ENCODE measurements around the gene STK17B.

The STK17B gene

DNA sequence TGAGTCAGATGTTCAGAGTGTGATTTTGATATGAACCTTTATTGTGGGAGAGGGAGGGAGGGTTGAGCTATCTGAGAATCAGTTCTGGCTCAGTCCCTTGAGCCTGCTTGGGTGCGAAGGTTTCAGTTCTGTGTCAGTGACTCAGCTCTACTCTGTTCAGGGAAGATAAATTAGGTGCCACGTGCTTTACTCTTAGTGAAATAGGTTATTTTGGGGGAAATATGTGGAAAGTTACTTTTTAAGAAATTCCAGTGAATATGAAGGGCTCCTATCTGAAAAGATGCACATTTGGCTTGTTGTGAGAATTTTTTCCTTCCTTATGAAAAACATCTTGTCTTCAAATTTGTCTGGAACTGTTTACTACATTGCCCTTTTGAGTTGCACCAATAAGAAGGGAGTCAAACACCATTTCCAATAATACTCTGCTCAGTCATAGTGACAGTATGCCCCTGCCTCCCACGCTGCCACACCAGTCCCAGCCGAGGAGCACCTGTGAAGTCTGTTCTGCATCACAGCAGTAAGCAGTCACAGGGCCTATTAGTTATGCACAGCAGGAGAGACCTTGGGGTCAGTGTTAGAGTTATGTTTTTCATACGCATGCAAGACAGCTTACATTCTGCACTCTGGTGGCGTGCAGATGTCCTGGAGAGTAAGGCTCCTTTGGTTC is 69.9 kb downstream of the STK17B start:
- H3K27ac ChIP-seq (replicated peaks; ENCODE audit: low read length) = no peak overlapping the region
- H2BK15ac ChIP-seq (ENCODE audit: low read length) = no peak overlapping the region
- H3K4me1 ChIP-seq (ENCODE audit: control insufficient read depth in 2 of 2, insufficient read depth in 1 of 2, low read depth in 1 of 2, low read length in 2 of 2) = peaks cover 3 to 6% of the 10 kb centered on the region in 2 donors
- H3K9ac ChIP-seq (ENCODE audit: low read depth, low read length, poor library complexity) = no peak overlapping the region
- no peaks in the 10 kb centered on the region for H3K27me3 ChIP-seq (ENCODE audit: control insufficient read depth in 3 of 3, insufficient read depth in 3 of 3, low read depth in 1 of 3, low read length in 3 of 3)
- H4K8ac ChIP-seq (ENCODE audit: low read depth, low read length) = no peak overlapping the region
- no peak overlapping the region for H3K23ac ChIP-seq (ENCODE audit: low read depth, low read length, poor library complexity)
- H3K14ac ChIP-seq (ENCODE audit: low read length) = no peak overlapping the region
- peak overlapping the region; percentile 50 for H2AFZ ChIP-seq (ENCODE audit: low read length)
- no peaks in the 10 kb centered on the region for H3K9me3 ChIP-seq (replicated peaks in 1 of 2; ENCODE audit: control insufficient read depth in 2 of 2, insufficient read depth in 1 of 2, low read depth in 1 of 2, low read length in 2 of 2)
- no peak overlapping the region for H2AK5ac ChIP-seq (ENCODE audit: low read depth, low read length)
- H3K18ac ChIP-seq (ENCODE audit: low read length) = no peak overlapping the region
- no peak overlapping the region for H3K4me3 ChIP-seq (ENCODE audit: low read length in 2 of 2)
- no peaks in the 10 kb centered on the region for H3K36me3 ChIP-seq (replicated peaks in 1 of 2; ENCODE audit: control insufficient read depth in 2 of 2, insufficient read depth in 2 of 2, low read length in 2 of 2)
- H3K4ac ChIP-seq (ENCODE audit: low read length) = no peak overlapping the region
- H2BK120ac ChIP-seq (ENCODE audit: low read depth, low read length) = no peak overlapping the region
- no peak for DNase-seq (ENCODE audit: low spot score)
- WGBS, 2 donors (ENCODE audit: extremely low coverage in 2 of 2, insufficient read length in 2 of 2, insufficient replicate concordance in 1 of 2) = no CpG with 5 or more reads among the region's 6 CpGs
- H2BK12ac ChIP-seq (ENCODE audit: low read length) = no peak overlapping the region
- no peak overlapping the region for H3K4me2 ChIP-seq (ENCODE audit: insufficient read depth, low read length, poor library complexity, severe bottlenecking)
- no peak overlapping the region for H4K91ac ChIP-seq (ENCODE audit: low read depth, low read length, poor library complexity)
- no peaks in the 10 kb centered on the region for H3K79me1 ChIP-seq (ENCODE audit: low read depth, low read length)
- no peak overlapping the region for H2BK5ac ChIP-seq (ENCODE audit: low read length)

- Histone ChIP-seq H2AFZ (ENCODE audit: low read length) (no peak overlapping the region), H3K27ac (replicated peaks; ENCODE audit: low read length) (no peak overlapping the region), H2BK15ac (ENCODE audit: low read length) (no peak overlapping the region), H3K27me3 (ENCODE audit: control insufficient read depth in 3 of 3, insufficient read depth in 3 of 3, low read depth in 1 of 3, low read length in 3 of 3) (no peaks in the 10 kb centered on the region), H3K36me3 (replicated peaks in 1 of 2; ENCODE audit: control insufficient read depth in 2 of 2, insufficient read depth in 2 of 2, low read length in 2 of 2) (no peaks in the 10 kb centered on the region), H3K4ac (ENCODE audit: low read length) (no peak overlapping the region), H3K9ac (ENCODE audit: low read depth, low read length, poor library complexity) (no peak overlapping the region), H3K4me1 (ENCODE audit: control insufficient read depth in 2 of 2, insufficient read depth in 1 of 2, low read depth in 1 of 2, low read length in 2 of 2) (peaks cover 3 to 6% of the 10 kb centered on the region in 2 donors), H3K9me3 (replicated peaks in 1 of 2; ENCODE audit: control insufficient read depth in 2 of 2, insufficient read depth in 1 of 2, low read depth in 1 of 2, low read length in 2 of 2) (no peaks in the 10 kb centered on the region), H3K14ac (ENCODE audit: low read length) (no peak overlapping the region), H4K8ac (ENCODE audit: low read depth, low read length) (no peak overlapping the region), H2BK120ac (ENCODE audit: low read depth, low read length) (no peak overlapping the region), H2BK5ac (ENCODE audit: low read length) (no peak overlapping the region), H2BK12ac (ENCODE audit: low read length) (no peak overlapping the region), H3K4me3 (ENCODE audit: low read length in 2 of 2) (no peak overlapping the region), H3K4me2 (ENCODE audit: insufficient read depth, low read length, poor library complexity, severe bottlenecking) (no peak overlapping the region), H2AK5ac (ENCODE audit: low read depth, low read length) (no peak overlapping the region), H3K23ac (ENCODE audit: low read depth, low read length, poor library complexity) (no peak overlapping the region), H3K79me1 (ENCODE audit: low read depth, low read length) (no peaks in the 10 kb centered on the region), H4K91ac (ENCODE audit: low read depth, low read length, poor library complexity) (no peak overlapping the region), H3K18ac (ENCODE audit: low read length) (no peak overlapping the region)
- WGBS, 2 donors (ENCODE audit: extremely low coverage in 2 of 2, insufficient read length in 2 of 2, insufficient replicate concordance in 1 of 2) = no CpG with 5 or more reads among the region's 3 CpGs
- DNase-seq (ENCODE audit: low spot score) = no peak
Measured at GRCh38 chr2:196099916-196100315, 71.5 kb downstream of the STK17B start.

- no peak overlapping the region for H2BK5ac ChIP-seq (ENCODE audit: low read length)
- H2AFZ ChIP-seq (ENCODE audit: low read length) = no peak overlapping the region
- no peak overlapping the region for H3K4me3 ChIP-seq (ENCODE audit: low read length in 2 of 2)
- no peaks in the 10 kb centered on the region for H3K9me3 ChIP-seq (replicated peaks in 1 of 2; ENCODE audit: control insufficient read depth in 2 of 2, insufficient read depth in 1 of 2, low read depth in 1 of 2, low read length in 2 of 2)
- WGBS, 2 donors (ENCODE audit: extremely low coverage in 2 of 2, insufficient read length in 2 of 2, insufficient replicate concordance in 1 of 2) = no CpG with 5 or more reads among the region's 6 CpGs
- DNase-seq (ENCODE audit: low spot score) = no peak
- H2BK15ac ChIP-seq (ENCODE audit: low read length) = no peak overlapping the region
- H2AK5ac ChIP-seq (ENCODE audit: low read depth, low read length) = no peak overlapping the region
- H3K27me3 ChIP-seq (ENCODE audit: control insufficient read depth in 3 of 3, insufficient read depth in 3 of 3, low read depth in 1 of 3, low read length in 3 of 3) = no peaks in the 10 kb centered on the region
- no peaks in the 10 kb centered on the region for H3K36me3 ChIP-seq (replicated peaks in 1 of 2; ENCODE audit: control insufficient read depth in 2 of 2, insufficient read depth in 2 of 2, low read length in 2 of 2)
- no peak overlapping the region for H3K27ac ChIP-seq (replicated peaks; ENCODE audit: low read length)
- no peak overlapping the region for H3K4me2 ChIP-seq (ENCODE audit: insufficient read depth, low read length, poor library complexity, severe bottlenecking)
- H3K18ac ChIP-seq (ENCODE audit: low read length) = no peak overlapping the region
- no peak overlapping the region for H3K14ac ChIP-seq (ENCODE audit: low read length)
- H3K4ac ChIP-seq (ENCODE audit: low read length) = no peak overlapping the region
- no peaks in the 10 kb centered on the region for H3K79me1 ChIP-seq (ENCODE audit: low read depth, low read length)
- H4K91ac ChIP-seq (ENCODE audit: low read depth, low read length, poor library complexity) = no peak overlapping the region
- H4K8ac ChIP-seq (ENCODE audit: low read depth, low read length) = no peak overlapping the region
- no peak overlapping the region for H3K23ac ChIP-seq (ENCODE audit: low read depth, low read length, poor library complexity)
- peaks cover 3 to 6% of the 10 kb centered on the region in 2 donors for H3K4me1 ChIP-seq (ENCODE audit: control insufficient read depth in 2 of 2, insufficient read depth in 1 of 2, low read depth in 1 of 2, low read length in 2 of 2)
- H2BK120ac ChIP-seq (ENCODE audit: low read depth, low read length) = no peak overlapping the region
- no peak overlapping the region for H2BK12ac ChIP-seq (ENCODE audit: low read length)
- no peak overlapping the region for H3K9ac ChIP-seq (ENCODE audit: low read depth, low read length, poor library complexity)
Measured at GRCh38 chr2:196097864-196098660, 73.3 kb downstream of the STK17B start.

GRCh38 chr2:196096982-196097745 is 74.2 kb downstream of the STK17B start:
- H3K9me3 ChIP-seq (replicated peaks in 1 of 2; ENCODE audit: control insufficient read depth in 2 of 2, insufficient read depth in 1 of 2, low read depth in 1 of 2, low read length in 2 of 2) = no peaks in the 10 kb centered on the region
- no peak overlapping the region for H3K18ac ChIP-seq (ENCODE audit: low read length)
- H2AK5ac ChIP-seq (ENCODE audit: low read depth, low read length) = no peak overlapping the region
- no peak overlapping the region for H3K9ac ChIP-seq (ENCODE audit: low read depth, low read length, poor library complexity)
- H3K23ac ChIP-seq (ENCODE audit: low read depth, low read length, poor library complexity) = no peak overlapping the region
- peak overlapping the region in 1 of 2 donors; percentile 9 for H3K4me3 ChIP-seq (ENCODE audit: low read length in 2 of 2)
- H2BK15ac ChIP-seq (ENCODE audit: low read length) = no peak overlapping the region
- no peaks in the 10 kb centered on the region for H3K27me3 ChIP-seq (ENCODE audit: control insufficient read depth in 3 of 3, insufficient read depth in 3 of 3, low read depth in 1 of 3, low read length in 3 of 3)
- peak overlapping the region; percentile 30 for H2AFZ ChIP-seq (ENCODE audit: low read length)
- H2BK120ac ChIP-seq (ENCODE audit: low read depth, low read length) = no peak overlapping the region
- peaks cover 3 to 5% of the 10 kb centered on the region in 2 donors for H3K4me1 ChIP-seq (ENCODE audit: control insufficient read depth in 2 of 2, insufficient read depth in 1 of 2, low read depth in 1 of 2, low read length in 2 of 2)
- H4K91ac ChIP-seq (ENCODE audit: low read depth, low read length, poor library complexity) = no peak overlapping the region
- H4K8ac ChIP-seq (ENCODE audit: low read depth, low read length) = no peak overlapping the region
- DNase-seq (ENCODE audit: low spot score) = no peak
- no peak overlapping the region for H2BK12ac ChIP-seq (ENCODE audit: low read length)
- H2BK5ac ChIP-seq (ENCODE audit: low read length) = no peak overlapping the region
- WGBS, 2 donors (ENCODE audit: extremely low coverage in 2 of 2, insufficient read length in 2 of 2, insufficient replicate concordance in 1 of 2) = no CpG with 5 or more reads among the region's 5 CpGs
- no peak overlapping the region for H3K4me2 ChIP-seq (ENCODE audit: insufficient read depth, low read length, poor library complexity, severe bottlenecking)
- no peaks in the 10 kb centered on the region for H3K79me1 ChIP-seq (ENCODE audit: low read depth, low read length)
- H3K27ac ChIP-seq (replicated peaks; ENCODE audit: low read length) = no peak overlapping the region
- no peak overlapping the region for H3K4ac ChIP-seq (ENCODE audit: low read length)
- no peaks in the 10 kb centered on the region for H3K36me3 ChIP-seq (replicated peaks in 1 of 2; ENCODE audit: control insufficient read depth in 2 of 2, insufficient read depth in 2 of 2, low read length in 2 of 2)
- no peak overlapping the region for H3K14ac ChIP-seq (ENCODE audit: low read length)
